ENCODE measurements around the gene RASGRF2.

DNA sequence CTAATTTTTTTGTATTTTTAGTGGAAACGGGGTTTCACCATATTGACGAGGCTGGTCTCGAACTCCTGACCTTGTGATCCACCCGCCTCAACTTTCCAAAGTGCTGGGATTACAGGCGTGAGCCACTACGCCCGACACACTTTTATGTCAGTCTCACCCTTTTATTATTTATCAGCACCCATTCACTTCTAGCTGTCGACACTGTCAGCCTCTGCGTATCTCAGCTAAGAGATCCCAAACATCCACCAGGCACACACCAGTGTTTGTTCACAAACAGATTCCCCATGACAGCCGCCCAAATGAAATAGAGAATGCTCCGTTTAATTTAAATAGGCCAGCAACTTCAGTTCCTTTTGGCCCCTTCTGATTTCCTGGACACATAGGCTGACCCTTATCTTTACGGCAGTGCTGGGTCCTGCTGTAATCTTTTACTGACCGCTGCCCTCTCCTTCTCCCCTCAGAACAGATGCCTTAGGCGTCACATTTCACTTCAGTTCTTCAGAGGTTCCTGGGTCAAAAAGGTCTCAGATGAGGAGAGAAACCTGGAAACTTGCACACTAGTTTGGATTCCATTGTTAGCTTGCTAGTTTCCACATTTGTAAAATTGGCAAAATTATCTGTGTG lies 229.8 kb downstream of the RASGRF2 start:
- TF ChIP-seq, protein P1, sequence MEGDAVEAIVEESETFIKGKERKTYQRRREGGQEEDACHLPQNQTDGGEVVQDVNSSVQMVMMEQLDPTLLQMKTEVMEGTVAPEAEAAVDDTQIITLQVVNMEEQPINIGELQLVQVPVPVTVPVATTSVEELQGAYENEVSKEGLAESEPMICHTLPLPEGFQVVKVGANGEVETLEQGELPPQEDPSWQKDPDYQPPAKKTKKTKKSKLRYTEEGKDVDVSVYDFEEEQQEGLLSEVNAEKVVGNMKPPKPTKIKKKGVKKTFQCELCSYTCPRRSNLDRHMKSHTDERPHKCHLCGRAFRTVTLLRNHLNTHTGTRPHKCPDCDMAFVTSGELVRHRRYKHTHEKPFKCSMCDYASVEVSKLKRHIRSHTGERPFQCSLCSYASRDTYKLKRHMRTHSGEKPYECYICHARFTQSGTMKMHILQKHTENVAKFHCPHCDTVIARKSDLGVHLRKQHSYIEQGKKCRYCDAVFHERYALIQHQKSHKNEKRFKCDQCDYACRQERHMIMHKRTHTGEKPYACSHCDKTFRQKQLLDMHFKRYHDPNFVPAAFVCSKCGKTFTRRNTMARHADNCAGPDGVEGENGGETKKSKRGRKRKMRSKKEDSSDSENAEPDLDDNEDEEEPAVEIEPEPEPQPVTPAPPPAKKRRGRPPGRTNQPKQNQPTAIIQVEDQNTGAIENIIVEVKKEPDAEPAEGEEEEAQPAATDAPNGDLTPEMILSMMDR (IDR thresholded peaks at IDR 0.05; ENCODE audit: control extremely low read depth in 1 of 3, insufficient read depth in 1 of 3, low read depth in 1 of 3, low read length in 3 of 3), result no peak
- TF ChIP-seq MAFK (IDR thresholded peaks at IDR 0.05; ENCODE audit: low read depth, low read length) (no peak), CHD2 (IDR thresholded peaks at IDR 0.05; ENCODE audit: low read length) (no peak), SIX5 (IDR thresholded peaks at IDR 0.05; ENCODE audit: low read depth, low read length) (no peak), GABPA (IDR thresholded peaks at IDR 0.05; ENCODE audit: borderline replicate concordance, insufficient read depth, low read length) (no peak), YY1 (IDR thresholded peaks at IDR 0.05; ENCODE audit: low read depth, low read length) (no peak), POLR2A (IDR thresholded peaks at IDR 0.05; ENCODE audit: control extremely low read depth in 1 of 2, low read depth in 2 of 2, low read length in 2 of 2) (no peak), ASH2L (IDR thresholded peaks at IDR 0.05; ENCODE audit: low read length) (no peak), BCL11A (IDR thresholded peaks at IDR 0.05; ENCODE audit: low read depth in 2 of 2, low read length in 2 of 2) (no peak)
- TF ChIP-seq, protein P2, sequence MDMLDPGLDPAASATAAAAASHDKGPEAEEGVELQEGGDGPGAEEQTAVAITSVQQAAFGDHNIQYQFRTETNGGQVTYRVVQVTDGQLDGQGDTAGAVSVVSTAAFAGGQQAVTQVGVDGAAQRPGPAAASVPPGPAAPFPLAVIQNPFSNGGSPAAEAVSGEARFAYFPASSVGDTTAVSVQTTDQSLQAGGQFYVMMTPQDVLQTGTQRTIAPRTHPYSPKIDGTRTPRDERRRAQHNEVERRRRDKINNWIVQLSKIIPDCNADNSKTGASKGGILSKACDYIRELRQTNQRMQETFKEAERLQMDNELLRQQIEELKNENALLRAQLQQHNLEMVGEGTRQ (IDR thresholded peaks at IDR 0.05; ENCODE audit: low read length), result no peak

Data from H1 (cell line).